ENCODE measurements around the gene TCERG1L. TPM values are rescaled to one million over a fixed set of nuclear protein-coding genes. Genes with fewer than 3 reads are reported as not detected.
A peak's percentile ranks its signal among the peaks of the same experiment; 100 is the strongest.

TCERG1L gene
- total RNA-seq, 2 experiments from 2014 or later: not detected

DNA sequence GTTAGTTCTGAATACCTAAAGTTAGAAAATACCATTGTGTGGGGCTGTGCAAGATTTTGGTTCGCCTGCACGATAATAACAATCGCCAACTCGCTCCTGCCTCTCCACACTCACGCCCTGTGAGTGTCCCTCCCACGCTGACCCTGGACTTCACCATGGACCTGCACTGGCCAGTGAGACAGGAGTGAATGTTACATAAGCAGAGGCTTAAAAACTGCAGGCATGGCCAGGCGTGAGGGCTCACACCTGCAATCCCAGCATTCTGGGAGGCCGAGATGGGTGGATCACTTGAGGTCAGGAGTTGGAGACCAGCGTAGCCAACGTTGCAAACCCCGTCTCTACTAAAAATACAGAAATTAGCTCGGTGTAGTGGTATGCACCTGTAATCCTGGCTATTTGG, 68.4 kb downstream of the TCERG1L start:
- CTCF ChIA-PET: no interaction called here

DNA sequence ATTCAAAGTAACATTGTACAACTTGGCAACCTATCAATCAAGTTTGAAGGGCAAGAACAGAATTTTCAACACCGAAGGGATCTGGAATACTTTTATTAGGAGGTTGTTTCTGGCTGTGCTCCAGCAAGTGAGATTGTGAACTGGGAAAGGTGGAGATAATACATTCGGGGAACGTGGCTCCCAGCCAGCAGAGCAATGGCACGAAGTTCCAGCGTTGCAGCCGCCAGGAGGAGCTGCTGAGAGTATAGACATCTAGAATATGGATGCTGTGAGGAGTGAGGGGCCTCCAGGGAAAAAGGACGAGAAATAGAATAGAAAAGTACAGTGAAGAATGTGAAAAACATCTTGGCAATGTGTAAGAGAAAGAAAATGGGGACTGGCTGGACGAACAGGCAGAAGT, 69.5 kb downstream of the TCERG1L start:
- POLR2A ChIA-PET: no interaction called here
- TF ChIP-seq, protein P1, sequence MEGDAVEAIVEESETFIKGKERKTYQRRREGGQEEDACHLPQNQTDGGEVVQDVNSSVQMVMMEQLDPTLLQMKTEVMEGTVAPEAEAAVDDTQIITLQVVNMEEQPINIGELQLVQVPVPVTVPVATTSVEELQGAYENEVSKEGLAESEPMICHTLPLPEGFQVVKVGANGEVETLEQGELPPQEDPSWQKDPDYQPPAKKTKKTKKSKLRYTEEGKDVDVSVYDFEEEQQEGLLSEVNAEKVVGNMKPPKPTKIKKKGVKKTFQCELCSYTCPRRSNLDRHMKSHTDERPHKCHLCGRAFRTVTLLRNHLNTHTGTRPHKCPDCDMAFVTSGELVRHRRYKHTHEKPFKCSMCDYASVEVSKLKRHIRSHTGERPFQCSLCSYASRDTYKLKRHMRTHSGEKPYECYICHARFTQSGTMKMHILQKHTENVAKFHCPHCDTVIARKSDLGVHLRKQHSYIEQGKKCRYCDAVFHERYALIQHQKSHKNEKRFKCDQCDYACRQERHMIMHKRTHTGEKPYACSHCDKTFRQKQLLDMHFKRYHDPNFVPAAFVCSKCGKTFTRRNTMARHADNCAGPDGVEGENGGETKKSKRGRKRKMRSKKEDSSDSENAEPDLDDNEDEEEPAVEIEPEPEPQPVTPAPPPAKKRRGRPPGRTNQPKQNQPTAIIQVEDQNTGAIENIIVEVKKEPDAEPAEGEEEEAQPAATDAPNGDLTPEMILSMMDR (IDR thresholded peaks at IDR 0.05): peak; percentile 21

More for the DNA sequence above, 68.4 kb downstream of the TCERG1L start:
- H3K36me3 Mint-ChIP-seq (ENCODE audit: low read depth): no peaks in the 10 kb centered on the region
- POLR2A ChIA-PET: no interaction called here
- peaks cover 2% of the 10 kb centered on the region for H3K27me3 Mint-ChIP-seq
- H3K4me1 Mint-ChIP-seq (ENCODE audit: low read depth): no peaks in the 10 kb centered on the region
- no peak overlapping the region for H3K27ac Mint-ChIP-seq
- DNase-seq (no peak), ATAC-seq (no peak)
- H3K9me3 Mint-ChIP-seq: no peaks in the 10 kb centered on the region
- H3K4me3 Mint-ChIP-seq: no peak overlapping the region
- intact Hi-C loops (cut with micrococcal nuclease): no loop called here
- TF ChIP-seq, protein P1 (IDR thresholded peaks at IDR 0.05): no peak

GRCh38 chr10:131240691-131241090, 70.8 kb downstream of the TCERG1L start:
- no peak for DNase-seq
- Mint-ChIP-seq H3K36me3 (ENCODE audit: low read depth) (no peaks in the 10 kb centered on the region), H3K4me1 (ENCODE audit: low read depth) (no peaks in the 10 kb centered on the region), H3K27me3 (peaks cover 2% of the 10 kb centered on the region), H3K27ac (no peak overlapping the region), H3K4me3 (no peak overlapping the region), H3K9me3 (no peaks in the 10 kb centered on the region)
- intact Hi-C loops (cut with micrococcal nuclease): no loop called here
- CTCF ChIA-PET: no interaction called here
- TF ChIP-seq, protein P1 (IDR thresholded peaks at IDR 0.05): no peak
- no peak for ATAC-seq
- POLR2A ChIA-PET: no interaction called here

More for the DNA sequence above, 69.5 kb downstream of the TCERG1L start:
- CTCF ChIA-PET: no interaction called here
- no peaks in the 10 kb centered on the region for H3K4me1 Mint-ChIP-seq (ENCODE audit: low read depth)
- no peaks in the 10 kb centered on the region for H3K36me3 Mint-ChIP-seq (ENCODE audit: low read depth)
- H3K27ac Mint-ChIP-seq: no peak overlapping the region
- no peak overlapping the region for H3K4me3 Mint-ChIP-seq
- peaks cover 2% of the 10 kb centered on the region for H3K27me3 Mint-ChIP-seq
- no peak for DNase-seq
- intact Hi-C loops (cut with micrococcal nuclease): no loop called here
- no peak for ATAC-seq
- H3K9me3 Mint-ChIP-seq: no peaks in the 10 kb centered on the region

- POLR2A ChIA-PET: no interaction called here
- no peaks in the 10 kb centered on the region for H3K4me1 Mint-ChIP-seq (ENCODE audit: low read depth)
- intact Hi-C loops (cut with micrococcal nuclease): no loop called here
Observed at GRCh38 chr10:131239926-131240325, 71.6 kb downstream of the TCERG1L start.

GRCh38 chr10:131239450-131239849, 72.1 kb downstream of the TCERG1L start:
- H3K36me3 Mint-ChIP-seq (ENCODE audit: low read depth): no peaks in the 10 kb centered on the region
- H3K4me1 Mint-ChIP-seq (ENCODE audit: low read depth): no peaks in the 10 kb centered on the region
- intact Hi-C loops (cut with micrococcal nuclease): no loop called here
- no peak overlapping the region for H3K27ac Mint-ChIP-seq
- CTCF ChIA-PET: no interaction called here
- no peak for DNase-seq
- peaks cover 2% of the 10 kb centered on the region for H3K27me3 Mint-ChIP-seq
- no peaks in the 10 kb centered on the region for H3K9me3 Mint-ChIP-seq
- no peak for ATAC-seq
- TF ChIP-seq, protein P1 (IDR thresholded peaks at IDR 0.05): no peak
- H3K4me3 Mint-ChIP-seq: no peak overlapping the region
- POLR2A ChIA-PET: no interaction called here

More at GRCh38 chr10:131239926-131240325, 71.6 kb downstream of the TCERG1L start:
- CTCF ChIA-PET: no interaction called here
- no peaks in the 10 kb centered on the region for H3K9me3 Mint-ChIP-seq
- peaks cover 2% of the 10 kb centered on the region for H3K27me3 Mint-ChIP-seq
- no peak overlapping the region for H3K27ac Mint-ChIP-seq
- ATAC-seq (no peak), DNase-seq (no peak)
- H3K4me3 Mint-ChIP-seq: no peak overlapping the region
- TF ChIP-seq, protein P1 (IDR thresholded peaks at IDR 0.05): no peak
- H3K36me3 Mint-ChIP-seq (ENCODE audit: low read depth): no peaks in the 10 kb centered on the region
